NCI-H226 (cell line): ENCODE data around the gene VBP1.
"Not testable (repeated sequence)": the region's sequence is repeated elsewhere in the genome, so short reads cannot be mapped to it uniquely, and the experiment has no call there.

Experiments
- DNase-seq: peaks from one replicate; pipeline ENCODE4 v3.0.0-alpha.2; 2015

The VBP1 gene

GRCh38 chrX:155266439-155266838 is 50.2 kb downstream of the VBP1 start:
- no peak for DNase-seq

- DNase-seq: not testable (repeated sequence)
Measured at GRCh38 chrX:155267995-155268394, 51.7 kb downstream of the VBP1 start.

GRCh38 chrX:155270969-155271368 is 54.7 kb downstream of the VBP1 start:
- DNase-seq: no peak

- DNase-seq: no peak
Measured at GRCh38 chrX:155279873-155280272, 63.6 kb downstream of the VBP1 start.
